ENCODE results near the gene XRCC4.

DNA sequence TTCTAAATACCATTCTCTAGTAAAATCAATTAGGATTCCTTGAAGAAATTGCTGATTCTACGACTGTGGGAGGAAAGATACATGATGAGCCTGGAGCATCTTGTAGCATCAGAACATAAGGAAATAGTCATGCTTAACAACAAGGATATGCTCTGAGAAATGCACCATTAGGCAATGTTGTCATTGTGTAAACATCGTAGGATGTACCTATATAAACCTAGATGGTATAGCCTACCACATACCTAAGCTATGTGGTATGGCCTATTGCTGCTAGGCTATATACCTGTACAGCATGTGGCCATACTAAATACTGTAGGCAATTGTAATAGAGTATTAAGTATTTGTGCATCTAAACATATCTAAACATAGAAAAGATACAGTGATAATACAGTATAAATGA, 316.8 kb downstream of the XRCC4 start:
- TF ChIP-seq, protein P1, sequence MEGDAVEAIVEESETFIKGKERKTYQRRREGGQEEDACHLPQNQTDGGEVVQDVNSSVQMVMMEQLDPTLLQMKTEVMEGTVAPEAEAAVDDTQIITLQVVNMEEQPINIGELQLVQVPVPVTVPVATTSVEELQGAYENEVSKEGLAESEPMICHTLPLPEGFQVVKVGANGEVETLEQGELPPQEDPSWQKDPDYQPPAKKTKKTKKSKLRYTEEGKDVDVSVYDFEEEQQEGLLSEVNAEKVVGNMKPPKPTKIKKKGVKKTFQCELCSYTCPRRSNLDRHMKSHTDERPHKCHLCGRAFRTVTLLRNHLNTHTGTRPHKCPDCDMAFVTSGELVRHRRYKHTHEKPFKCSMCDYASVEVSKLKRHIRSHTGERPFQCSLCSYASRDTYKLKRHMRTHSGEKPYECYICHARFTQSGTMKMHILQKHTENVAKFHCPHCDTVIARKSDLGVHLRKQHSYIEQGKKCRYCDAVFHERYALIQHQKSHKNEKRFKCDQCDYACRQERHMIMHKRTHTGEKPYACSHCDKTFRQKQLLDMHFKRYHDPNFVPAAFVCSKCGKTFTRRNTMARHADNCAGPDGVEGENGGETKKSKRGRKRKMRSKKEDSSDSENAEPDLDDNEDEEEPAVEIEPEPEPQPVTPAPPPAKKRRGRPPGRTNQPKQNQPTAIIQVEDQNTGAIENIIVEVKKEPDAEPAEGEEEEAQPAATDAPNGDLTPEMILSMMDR (conservative IDR thresholded peaks at IDR 0.05; ENCODE audit: low read depth, low read length): no peak
- no peak for TF ChIP-seq EZH2 (IDR thresholded peaks at IDR 0.05; ENCODE audit: low read length, unreplicated experiment)
